ENCODE results near the gene BCOR.

- peak; percentile 42; the same call in 1 of the 2 replicates for TF ChIP-seq EP300 (IDR thresholded peaks at IDR 0.05; ENCODE audit: borderline replicate concordance)
- TF ChIP-seq EGR1 (IDR thresholded peaks at IDR 0.05) = no peak
- peak; percentile 64 for TF ChIP-seq NFIC (IDR thresholded peaks at IDR 0.05)
Observed at GRCh38 chrX:40107291-40108161, 9.8 kb upstream of the BCOR start.

Measured in Ishikawa (cell line).